ENCODE measurements around the gene UCKL1.

DNA sequence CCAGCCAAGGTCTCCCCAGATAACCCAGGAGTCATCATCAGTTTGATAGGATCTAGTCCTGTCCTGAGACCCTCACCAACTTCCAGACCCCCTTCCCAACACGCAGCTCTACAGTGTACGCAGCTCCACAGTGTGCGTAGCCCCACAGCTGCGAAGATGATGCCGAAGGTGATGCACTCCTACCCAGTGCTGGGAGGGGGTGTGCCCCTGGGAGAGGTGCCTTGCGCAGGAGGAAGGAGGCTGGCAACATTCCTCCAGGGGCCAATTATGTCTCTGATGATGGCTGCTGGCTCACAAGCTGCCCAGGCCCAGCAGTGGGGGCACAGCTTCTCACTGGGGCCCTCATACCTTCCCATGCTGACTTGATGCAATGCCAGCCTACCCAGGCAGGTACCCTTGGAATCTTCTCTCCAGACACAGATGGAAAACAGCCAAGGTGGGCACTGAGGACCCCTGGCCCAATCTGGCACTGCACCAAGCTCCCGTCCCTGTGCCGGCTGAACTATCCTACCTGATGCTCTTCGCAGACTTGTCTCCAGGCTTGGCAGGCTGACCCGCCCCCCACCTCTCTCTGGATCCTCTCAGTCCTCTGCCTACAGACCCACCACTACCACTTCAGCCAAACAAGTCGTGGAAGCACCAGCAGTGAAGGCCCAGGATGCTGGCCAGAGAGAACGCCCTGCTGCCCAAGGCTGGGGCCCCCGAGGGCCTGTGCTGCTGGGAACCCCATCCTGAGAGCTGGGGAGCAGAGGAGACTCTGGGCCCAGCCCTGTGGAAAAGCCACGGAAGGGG is 12.1 kb upstream of the UCKL1 start:
- TF ChIP-seq, protein P1, sequence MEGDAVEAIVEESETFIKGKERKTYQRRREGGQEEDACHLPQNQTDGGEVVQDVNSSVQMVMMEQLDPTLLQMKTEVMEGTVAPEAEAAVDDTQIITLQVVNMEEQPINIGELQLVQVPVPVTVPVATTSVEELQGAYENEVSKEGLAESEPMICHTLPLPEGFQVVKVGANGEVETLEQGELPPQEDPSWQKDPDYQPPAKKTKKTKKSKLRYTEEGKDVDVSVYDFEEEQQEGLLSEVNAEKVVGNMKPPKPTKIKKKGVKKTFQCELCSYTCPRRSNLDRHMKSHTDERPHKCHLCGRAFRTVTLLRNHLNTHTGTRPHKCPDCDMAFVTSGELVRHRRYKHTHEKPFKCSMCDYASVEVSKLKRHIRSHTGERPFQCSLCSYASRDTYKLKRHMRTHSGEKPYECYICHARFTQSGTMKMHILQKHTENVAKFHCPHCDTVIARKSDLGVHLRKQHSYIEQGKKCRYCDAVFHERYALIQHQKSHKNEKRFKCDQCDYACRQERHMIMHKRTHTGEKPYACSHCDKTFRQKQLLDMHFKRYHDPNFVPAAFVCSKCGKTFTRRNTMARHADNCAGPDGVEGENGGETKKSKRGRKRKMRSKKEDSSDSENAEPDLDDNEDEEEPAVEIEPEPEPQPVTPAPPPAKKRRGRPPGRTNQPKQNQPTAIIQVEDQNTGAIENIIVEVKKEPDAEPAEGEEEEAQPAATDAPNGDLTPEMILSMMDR (conservative IDR thresholded peaks at IDR 0.05), result no peak
- no peak for TF ChIP-seq EZH2 (IDR thresholded peaks at IDR 0.05; ENCODE audit: low read depth)

All from PC-9 (cell line).